CD4-positive, alpha-beta T cell treated with Interleukin-17A for 4 hours (primary cell): ENCODE measurements around the gene ULBP3.
"Not testable (repeated sequence)": the region's sequence is repeated elsewhere in the genome, so short reads cannot be mapped to it uniquely, and the experiment has no call there.

ENCODE experiments used
- DNase-seq: peaks from one replicate; pipeline ENCODE4 v3.0.0-alpha.2; 2020; ENCODE audit warnings: mixed read lengths

Gene ULBP3

GRCh38 chr6:150014623-150015280 is 54.2 kb downstream of the ULBP3 start:
- not testable (repeated sequence) for DNase-seq

DNA sequence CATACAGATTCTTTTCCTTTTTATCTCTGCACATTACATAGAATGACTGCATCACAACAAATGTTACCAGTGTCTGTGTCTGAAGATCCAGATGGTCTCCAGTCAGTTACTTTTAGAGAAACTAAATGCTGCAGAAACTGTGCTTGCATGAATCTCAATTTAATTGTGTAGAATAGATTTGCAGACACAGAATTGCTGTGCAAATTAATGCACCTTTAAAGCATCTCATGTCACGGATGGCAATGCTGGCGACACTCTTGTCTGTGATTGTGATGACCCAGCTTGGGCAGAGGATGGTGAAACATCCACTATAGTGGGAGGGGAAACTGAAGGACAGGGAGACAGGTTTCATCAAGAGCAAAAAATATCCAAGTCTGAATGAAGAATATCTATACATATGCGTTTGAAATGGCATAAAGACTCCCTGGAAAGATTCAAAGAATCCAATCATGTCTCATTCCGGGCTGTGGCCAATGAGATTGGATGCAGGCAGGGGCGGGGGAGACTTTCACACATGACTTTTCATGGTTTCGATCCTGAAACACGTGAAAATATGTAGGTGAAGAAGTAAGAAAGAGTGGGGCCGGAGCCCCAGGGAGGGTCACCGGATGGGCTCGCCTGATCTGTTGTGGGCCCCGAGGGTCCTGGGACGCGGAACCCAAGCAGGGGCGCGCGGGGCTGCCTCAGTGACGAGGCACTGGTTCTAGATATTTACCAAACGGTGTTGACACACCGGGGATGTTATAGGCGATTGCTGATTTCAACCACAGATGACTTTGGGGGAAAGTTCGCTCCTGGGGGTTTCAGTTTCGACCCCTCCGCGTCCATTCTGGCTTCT is 54.9 kb downstream of the ULBP3 start:
- DNase-seq = not testable (repeated sequence)

DNA sequence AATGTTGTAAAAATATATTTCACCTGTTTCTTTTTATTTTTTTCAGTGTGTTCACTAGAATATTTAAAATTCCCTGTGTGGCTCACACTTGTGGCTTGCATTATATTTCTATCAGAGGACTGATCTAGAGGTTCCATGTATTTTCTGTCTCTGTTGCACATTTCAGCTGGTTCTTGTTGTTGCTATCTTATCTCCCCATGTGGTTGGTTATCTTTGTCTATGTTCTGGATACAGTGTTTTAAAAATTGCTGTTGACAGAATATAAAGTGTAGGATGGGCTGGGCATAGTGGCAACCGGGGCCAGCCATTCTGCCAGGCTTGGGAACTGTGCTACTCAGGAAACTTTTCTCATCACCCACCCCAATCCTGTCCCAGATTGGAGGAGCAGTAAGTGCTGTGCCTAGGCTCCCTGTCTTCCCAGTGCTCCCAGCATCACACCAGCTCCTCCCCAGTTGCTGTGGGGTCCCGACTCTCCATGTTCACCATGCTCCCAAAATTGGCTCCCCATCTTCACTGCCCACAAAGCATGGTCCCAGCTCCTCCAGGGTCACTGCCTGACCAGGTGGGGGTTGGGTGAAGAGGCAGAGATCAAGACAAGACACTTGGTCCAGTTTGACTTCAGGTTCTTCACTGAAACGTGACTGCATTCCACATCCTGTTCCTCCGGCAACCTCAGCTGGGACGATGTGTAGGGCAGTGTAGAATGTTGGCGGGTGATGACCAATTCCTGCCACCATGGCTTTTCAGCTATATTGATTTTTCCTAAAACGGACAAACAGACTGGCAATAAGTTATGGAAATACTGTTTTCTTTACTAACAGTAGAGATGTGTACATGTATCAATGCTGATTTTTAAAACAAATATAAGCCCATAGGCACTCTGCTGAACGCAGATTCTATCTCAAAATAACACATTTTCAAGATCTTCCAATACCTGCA is 55.8 kb downstream of the ULBP3 start:
- not testable (repeated sequence) for DNase-seq
